HEK293 (cell line): ENCODE data around the gene ROBO1.

Source experiments
- CTCF ChIP-seq: fragments of 450-650 bp; formaldehyde crosslinking; IDR thresholded peaks from 2 replicates; pipeline ENCODE4 v1.5.1; 2016; ENCODE audit warnings: missing biosample characterization, missing genetic modification characterization
- GLI2 ChIP-seq: fragments of 450-650 bp; formaldehyde crosslinking; IDR thresholded peaks from 2 replicates; pipeline ENCODE4; 2017; ENCODE audit warnings: missing biosample characterization, missing genetic modification characterization, low read depth, borderline replicate concordance
- GLI4 ChIP-seq: fragments of 450-650 bp; formaldehyde crosslinking; IDR thresholded peaks from 2 replicates; pipeline ENCODE4 v1.5.1; 2016; ENCODE audit warnings: missing biosample characterization, missing genetic modification characterization
- MEIS1 ChIP-seq: sonication (generic); formaldehyde crosslinking; IDR thresholded peaks from 2 replicates; pipeline ENCODE4 v1.8.1; 2022; ENCODE audit warnings: missing genetic modification reagents, mild to moderate bottlenecking, borderline replicate concordance
- REPIN1 ChIP-seq: fragments of 450-650 bp; formaldehyde crosslinking; IDR thresholded peaks from 2 replicates; pipeline ENCODE4 v1.5.1; 2017; ENCODE audit warnings: missing biosample characterization, missing genetic modification characterization, low read depth
- ZBTB21 ChIP-seq: fragments of 450-650 bp; formaldehyde crosslinking; IDR thresholded peaks from 2 replicates; pipeline ENCODE4 v1.5.1; 2017; ENCODE audit warnings: missing biosample characterization, missing genetic modification characterization
- ZNF140 ChIP-seq: fragments of 450-650 bp; formaldehyde crosslinking; IDR thresholded peaks from 2 replicates; pipeline ENCODE4 v1.5.1; 2016; ENCODE audit warnings: missing biosample characterization, missing genetic modification characterization
- ZNF174 ChIP-seq: fragments of 450-650 bp; formaldehyde crosslinking; IDR thresholded peaks from 2 replicates; pipeline ENCODE4 v1.5.0; 2017; ENCODE audit warnings: missing biosample characterization, mild to moderate bottlenecking, missing genetic modification characterization
- ZNF23 ChIP-seq: fragments of 450-650 bp; formaldehyde crosslinking; IDR thresholded peaks from 2 replicates; pipeline ENCODE4 v1.5.1; 2016; ENCODE audit warnings: missing biosample characterization, missing genetic modification characterization, borderline replicate concordance
- ZNF426 ChIP-seq: fragments of 450-650 bp; formaldehyde crosslinking; IDR thresholded peaks from 2 replicates; pipeline ENCODE4 v1.5.1; 2017; ENCODE audit warnings: missing biosample characterization, missing genetic modification characterization, mild to moderate bottlenecking, inconsistent platforms, moderate library complexity
- ZNF561 ChIP-seq: fragments of 450-650 bp; IDR thresholded peaks from 2 replicates; pipeline ENCODE4 v1.5.1; 2018; ENCODE audit warnings: missing biosample characterization, missing genetic modification characterization, borderline replicate concordance
- TF ChIP-seq, protein P1 (sequence below): fragments of 450-650 bp; formaldehyde crosslinking; IDR thresholded peaks from 2 replicates; pipeline ENCODE4 v1.5.1; 2016; ENCODE audit warnings: missing biosample characterization, missing genetic modification characterization, low read depth
- TF ChIP-seq, protein P2 (sequence below): fragments of 450-650 bp; formaldehyde crosslinking; IDR thresholded peaks from 2 replicates; pipeline ENCODE4 v1.5.1; 2016; ENCODE audit warnings: missing biosample characterization, missing genetic modification characterization

GRCh38 chr3:79094654-79095053 is 673.1 kb downstream of the ROBO1 start:
- no peak for TF ChIP-seq ZNF140 (tag by site-specific recombination)
- no peak for TF ChIP-seq ZNF561
- TF ChIP-seq CTCF, result no peak
- TF ChIP-seq GLI2 (tag by site-specific recombination), result no peak
- no peak for TF ChIP-seq ZNF23 (tag by site-specific recombination)
- TF ChIP-seq MEIS1, result no peak
- TF ChIP-seq REPIN1 (tag by site-specific recombination), result no peak
- TF ChIP-seq GLI4 (tag by site-specific recombination), result no peak
- TF ChIP-seq ZNF426 (tag by site-specific recombination), result no peak
- TF ChIP-seq, protein P1, sequence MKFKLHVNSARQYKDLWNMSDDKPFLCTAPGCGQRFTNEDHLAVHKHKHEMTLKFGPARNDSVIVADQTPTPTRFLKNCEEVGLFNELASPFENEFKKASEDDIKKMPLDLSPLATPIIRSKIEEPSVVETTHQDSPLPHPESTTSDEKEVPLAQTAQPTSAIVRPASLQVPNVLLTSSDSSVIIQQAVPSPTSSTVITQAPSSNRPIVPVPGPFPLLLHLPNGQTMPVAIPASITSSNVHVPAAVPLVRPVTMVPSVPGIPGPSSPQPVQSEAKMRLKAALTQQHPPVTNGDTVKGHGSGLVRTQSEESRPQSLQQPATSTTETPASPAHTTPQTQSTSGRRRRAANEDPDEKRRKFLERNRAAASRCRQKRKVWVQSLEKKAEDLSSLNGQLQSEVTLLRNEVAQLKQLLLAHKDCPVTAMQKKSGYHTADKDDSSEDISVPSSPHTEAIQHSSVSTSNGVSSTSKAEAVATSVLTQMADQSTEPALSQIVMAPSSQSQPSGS (tag by site-specific recombination), result no peak
- TF ChIP-seq, protein P2, sequence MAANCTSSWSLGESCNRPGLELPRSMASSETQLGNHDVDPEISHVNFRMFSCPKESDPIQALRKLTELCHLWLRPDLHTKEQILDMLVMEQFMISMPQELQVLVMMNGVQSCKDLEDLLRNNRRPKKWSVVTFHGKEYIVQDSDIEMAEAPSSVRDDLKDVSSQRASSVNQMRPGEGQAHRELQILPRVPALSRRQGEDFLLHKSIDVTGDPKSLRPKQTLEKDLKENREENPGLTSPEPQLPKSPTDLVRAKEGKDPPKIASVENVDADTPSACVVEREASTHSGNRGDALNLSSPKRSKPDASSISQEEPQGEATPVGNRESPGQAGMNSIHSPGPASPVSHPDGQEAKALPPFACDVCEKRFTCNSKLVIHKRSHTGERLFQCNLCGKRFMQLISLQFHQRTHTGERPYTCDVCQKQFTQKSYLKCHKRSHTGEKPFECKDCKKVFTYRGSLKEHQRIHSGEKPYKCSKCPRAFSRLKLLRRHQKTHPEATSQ (tag by site-specific recombination), result no peak
- TF ChIP-seq ZBTB21, result no peak
- TF ChIP-seq ZNF174 (tag by site-specific recombination), result no peak
